ENCODE measurements around the gene SLC25A21. TPM values are rescaled to one million over a fixed set of nuclear protein-coding genes. Genes with fewer than 3 reads are reported as not detected.

Gene SLC25A21
- total RNA-seq, 1 experiment from 2014 or later, result 7.1 TPM

- Mint-ChIP-seq H3K4me3 (no peak overlapping the region), H3K36me3 (ENCODE audit: insufficient read depth in 1 of 3, low read depth in 3 of 3) (peaks cover 0 to 13% (median 0%) of the 10 kb centered on the region in 3 experiments; a peak in 3 of 7 replicates), H3K27me3 (ENCODE audit: low read depth) (no peaks in the 10 kb centered on the region; the same call in 1 of the 2 replicates), H3K27ac (no peak overlapping the region), H3K4me1 (no peaks in the 10 kb centered on the region), H3K9me3 (peaks cover 3 to 10% of the 10 kb centered on the region in 2 experiments; a peak in 4 of 5 replicates)
- Histone ChIP-seq H3K9ac (ENCODE audit: extremely low read depth, insufficient read length, low read length) (no peak overlapping the region), H4K8ac (replicated peaks; ENCODE audit: insufficient read length, low read depth, low read length) (no peak overlapping the region), H4K91ac (ENCODE audit: insufficient read length, low read depth, low read length) (no peak overlapping the region), H3K18ac (ENCODE audit: insufficient read length, low read depth, low read length) (no peak overlapping the region), H3K4me2 (ENCODE audit: insufficient read depth, insufficient read length, low read length) (no peak overlapping the region), H3K79me2 (ENCODE audit: insufficient read depth, low read length) (no peaks in the 10 kb centered on the region), H3K56ac (ENCODE audit: insufficient read length, low read depth, low read length) (no peak overlapping the region), H3K4me1 (ENCODE audit: insufficient read depth, low read length) (no peaks in the 10 kb centered on the region), H2BK120ac (ENCODE audit: low read depth, low read length, poor library complexity, severe bottlenecking) (no peak overlapping the region), H3T11ph (ENCODE audit: low read length) (no peak overlapping the region), H3K9me3 (ENCODE audit: control insufficient read depth, low read depth, low read length) (no peaks in the 10 kb centered on the region), H2BK5ac (ENCODE audit: insufficient read length, low read length) (no peak overlapping the region), H2AK5ac (ENCODE audit: insufficient read length, low read length) (no peak overlapping the region), H4K20me1 (ENCODE audit: control insufficient read depth, insufficient read depth, insufficient read length) (no peaks in the 10 kb centered on the region), H3K14ac (ENCODE audit: insufficient read depth, low read length) (no peak overlapping the region), H3K27me3 (ENCODE audit: insufficient read depth, low read length) (no peaks in the 10 kb centered on the region), H3K23me2 (ENCODE audit: insufficient read length, low read depth, low read length, poor library complexity, severe bottlenecking) (no peaks in the 10 kb centered on the region), H2BK12ac (ENCODE audit: insufficient read length, low read depth, low read length) (no peak overlapping the region), H3K4ac (ENCODE audit: low read depth, low read length) (no peak overlapping the region), H4K5ac (ENCODE audit: insufficient read length, low read depth, low read length) (no peak overlapping the region), H3K27ac (ENCODE audit: insufficient read length, low read depth, low read length) (no peak overlapping the region), H3K23ac (ENCODE audit: insufficient read length, low read depth, low read length) (no peak overlapping the region), H3K79me1 (ENCODE audit: insufficient read depth, low read depth, low read length, poor library complexity, severe bottlenecking) (no peaks in the 10 kb centered on the region), H2BK20ac (ENCODE audit: low read depth, low read length, poor library complexity, severe bottlenecking) (no peak overlapping the region), H2AFZ (ENCODE audit: low read length) (no peak overlapping the region), H2BK15ac (ENCODE audit: low read depth, low read length) (no peak overlapping the region)
- WGBS (ENCODE audit: extremely low coverage, insufficient read length, low lambda C conversion rate), result no CpG with 5 or more reads among the region's 2 CpGs
- no peak for DNase-seq
- TF ChIP-seq CTCF (conservative IDR thresholded peaks at IDR 0.05), result no peak
Observed at GRCh38 chr14:36781897-36782296, 390.5 kb downstream of the SLC25A21 start.

Data from H9 (cell line).